Esophagus squamous epithelium (tissue), 5 donors: Measurements from ENCODE around the gene PDE9A. TPM values are rescaled to one million over a fixed set of nuclear protein-coding genes. Genes with fewer than 3 reads are reported as not detected.

ENCODE experiments used
- DNase-seq: peaks from one replicate; lab custom pipeline; 2025; lab: John Stamatoyannopoulos, UW
- H3K27ac ChIP-seq, 4 donors: fragments of 200-600 bp; sonication (generic); one replicate each; pipeline ENCODE4 v1.5.1; 2016 to 2019; ENCODE audit warnings: mild to moderate bottlenecking in 1 of 4
- H3K27me3 ChIP-seq, 4 donors: fragments of 200-600 bp; sonication (generic); 1 replicate in 3 of 4; 2 replicates in 1 of 4; pipeline versions ENCODE4 v1.5.1 to v1.6.0; 2017 to 2021; ENCODE audit warnings: antibody characterized with exemption in 1 of 4
- H3K36me3 ChIP-seq, 3 donors: fragments of 200-600 bp; sonication (generic); one replicate each; pipeline ENCODE4 v1.5.1; 2016 to 2019
- H3K4me1 ChIP-seq, 3 donors: fragments of 200-600 bp; sonication (generic); one replicate each; pipeline ENCODE4 v1.5.1; 2017 to 2019
- H3K4me3 ChIP-seq, 4 donors: fragments of 200-600 bp; sonication (generic); 1 replicate in 3 of 4; 2 replicates in 1 of 4; pipeline ENCODE4 v1.5.1; 2016 to 2019; ENCODE audit warnings: mild to moderate bottlenecking in 2 of 4, moderate library complexity in 1 of 4
- H3K9me3 ChIP-seq, 3 donors: fragments of 200-600 bp; sonication (generic); one replicate each; pipeline ENCODE4 v1.5.1; 2016 to 2019
- CTCF ChIP-seq, 6 experiments: fragments of 450-650 bp in 4 of 6; fragments of 200-600 bp in 2 of 6; sonication (generic) in 2 of 6; IDR thresholded peaks; one replicate each; pipeline ENCODE4 v1.5.1; 2016 to 2019; ENCODE audit warnings: antibody characterized with exemption in 6 of 6, mild to moderate bottlenecking in 4 of 6, moderate library complexity in 4 of 6
- POLR2A ChIP-seq, 4 donors: fragments of 450-650 bp; IDR thresholded peaks; one replicate each; pipeline ENCODE4 v1.6.1; 2017; ENCODE audit warnings: antibody characterized with exemption in 4 of 4, mild to moderate bottlenecking in 4 of 4, moderate library complexity in 3 of 4
- whole genome bisulfite sequencing, 2 donors: methylation state at CpG; one replicate each; pipeline ENCODE4 v1.1.5; 2018; 5-methylcytosine and 5-hydroxymethylcytosine counted together
- intact Hi-C: fragments of 100-400 bp; cut with DNase I; formaldehyde crosslinking; loops from one replicate; pipeline ENCODE4 v1.15.0; 2022
- total RNA-seq, 4 donors: library from RNA; depleted of rRNA; stranded (reverse); fragments of >200 nt; gene quantifications; one replicate each; pipeline ENCODE4 v1.1.0, GENCODE V29; 2016
- donor health status: DM: yes; HTN: yes; CAD: no.

PDE9A gene
- total RNA-seq, 4 donors from 2014 or later: 0.61 to 2.9 (median 1.8) TPM

GRCh38 chr21:42747276-42747701, 93.9 kb downstream of the PDE9A start:
- intact Hi-C loops: no loop called here
- no peak for DNase-seq
- TF ChIP-seq POLR2A (IDR thresholded peaks at IDR 0.05): no peak
- TF ChIP-seq CTCF (IDR thresholded peaks at IDR 0.05): no peak
- H3K9me3 ChIP-seq: no peaks in the 10 kb centered on the region
- H3K27ac ChIP-seq: peak overlapping the region in 1 of 4 donors; percentile 70
- H3K4me1 ChIP-seq: peaks cover 0 to 14% (median 0%) of the 10 kb centered on the region in 3 donors
- H3K36me3 ChIP-seq: no peaks in the 10 kb centered on the region
- 80% methylated on average over 2 of the region's 10 CpGs; no CpG with 5 or more reads in 1 of the 2 donors for WGBS, 2 donors
- H3K4me3 ChIP-seq: no peak overlapping the region
- no peaks in the 10 kb centered on the region for H3K27me3 ChIP-seq

- Histone ChIP-seq H3K9me3 (no peaks in the 10 kb centered on the region), H3K4me1 (peaks cover 0 to 12% (median 0%) of the 10 kb centered on the region in 3 donors), H3K4me3 (no peak overlapping the region), H3K27ac (peak overlapping the region in 1 of 4 donors; percentile 70), H3K36me3 (no peaks in the 10 kb centered on the region), H3K27me3 (no peaks in the 10 kb centered on the region)
- intact Hi-C loops: no loop called here
- DNase-seq: no peak
- 89 to 92% methylated on average over 12 to 15 of the region's 15 CpGs for WGBS, 2 donors
- no peak for TF ChIP-seq CTCF (IDR thresholded peaks at IDR 0.05)
- no peak for TF ChIP-seq POLR2A (IDR thresholded peaks at IDR 0.05)
Measured at GRCh38 chr21:42747746-42748351, 94.4 kb downstream of the PDE9A start.

- no peaks in the 10 kb centered on the region for H3K36me3 ChIP-seq
- no peak overlapping the region for H3K27ac ChIP-seq
Measured at GRCh38 chr21:42748620-42749176, 95.3 kb downstream of the PDE9A start.

GRCh38 chr21:42750737-42751530, 97.5 kb downstream of the PDE9A start:
- peaks cover 0 to 6% (median 0%) of the 10 kb centered on the region in 3 donors for H3K4me1 ChIP-seq
- no peak overlapping the region for H3K4me3 ChIP-seq
- no peak for DNase-seq
- no peak overlapping the region for H3K27ac ChIP-seq
- no peaks in the 10 kb centered on the region for H3K27me3 ChIP-seq
- H3K9me3 ChIP-seq: no peaks in the 10 kb centered on the region
- WGBS, 2 donors: 81 to 88% methylated on average over 13 to 14 of the region's 23 CpGs
- no peaks in the 10 kb centered on the region for H3K36me3 ChIP-seq
- intact Hi-C loops: no loop called here
- no peak for TF ChIP-seq CTCF (IDR thresholded peaks at IDR 0.05)

More at GRCh38 chr21:42748620-42749176, 95.3 kb downstream of the PDE9A start:
- 46 to 64% methylated on average over 13 of the region's 13 CpGs for WGBS, 2 donors
- Histone ChIP-seq H3K4me1 (peaks cover 0 to 12% (median 0%) of the 10 kb centered on the region in 3 donors), H3K4me3 (no peak overlapping the region), H3K27me3 (no peaks in the 10 kb centered on the region), H3K9me3 (no peaks in the 10 kb centered on the region)
- DNase-seq: no peak
- TF ChIP-seq CTCF (IDR thresholded peaks at IDR 0.05): no peak
- no peak for TF ChIP-seq POLR2A (IDR thresholded peaks at IDR 0.05)
- intact Hi-C loops: no loop called here

GRCh38 chr21:42751866-42752265, 98.4 kb downstream of the PDE9A start:
- Histone ChIP-seq H3K4me1 (peaks cover 0 to 6% (median 0%) of the 10 kb centered on the region in 3 donors), H3K36me3 (no peaks in the 10 kb centered on the region), H3K9me3 (no peaks in the 10 kb centered on the region), H3K27me3 (no peaks in the 10 kb centered on the region), H3K27ac (no peak overlapping the region), H3K4me3 (no peak overlapping the region)
- no peak for DNase-seq
- TF ChIP-seq CTCF (IDR thresholded peaks at IDR 0.05) (no peak), POLR2A (IDR thresholded peaks at IDR 0.05) (no peak)
- intact Hi-C loops: no loop called here
- 93 to 96% methylated on average over 5 to 7 of the region's 9 CpGs for WGBS, 2 donors
